Thoracic aorta (tissue), 2 donors: ENCODE data around the gene CEP55. TPM values are rescaled to one million over a fixed set of nuclear protein-coding genes. Genes with fewer than 3 reads are reported as not detected.

Experiments used
- ATAC-seq: fragments of 150-250 bp; one replicate; pipeline ENCODE4 v1.8.0; 2017; ENCODE audit warnings: low read depth; ENCODE audit not compliant: insufficient number of reproducible peaks, low FRiP score
- DNase-seq: peaks from one replicate; pipeline ENCODE4 v3.0.0-alpha.2; 2020; ENCODE audit warnings: low spot score
- H3K27ac ChIP-seq, 2 donors: fragments of 200-600 bp; sonication (generic); 1 replicate in 1 of 2; 2 replicates in 1 of 2; pipeline ENCODE4 v1.5.1; 2016; ENCODE audit warnings: mild to moderate bottlenecking in 2 of 2, moderate library complexity in 2 of 2
- H3K27me3 ChIP-seq: fragments of 200-600 bp; sonication (generic); replicated peaks from 2 replicates; pipeline ENCODE4 v1.6.0; 2016; ENCODE audit warnings: mild to moderate bottlenecking; ENCODE audit not compliant: insufficient read depth
- H3K36me3 ChIP-seq: fragments of 200-600 bp; sonication (generic); one replicate; pipeline ENCODE4 v1.5.1; 2016
- H3K4me1 ChIP-seq, 2 donors: fragments of 200-600 bp; sonication (generic); 1 replicate in 1 of 2; 2 replicates in 1 of 2; pipeline versions ENCODE4 v1.5.1 to v1.6.0; 2016; ENCODE audit warnings: low read depth in 2 of 2, mild to moderate bottlenecking in 1 of 2; ENCODE audit not compliant: control insufficient read depth in 1 of 2
- H3K4me3 ChIP-seq: fragments of 200-600 bp; sonication (generic); 2 replicates; pipeline ENCODE4 v1.5.1; 2016; ENCODE audit warnings: mild to moderate bottlenecking
- H3K9me3 ChIP-seq: fragments of 200-600 bp; sonication (generic); 2 replicates; pipeline ENCODE4 v1.5.1; 2016
- total RNA-seq, 2 donors: library from RNA; depleted of rRNA; stranded (reverse); fragments of >200 nt; gene quantifications; one replicate each; pipeline versions ENCODE4 v1.1.0 to v1.2.3, GENCODE V29; 2016
- TF ChIP-seq, protein P1 (sequence below): fragments of 200-600 bp; sonication (generic); IDR thresholded peaks from one replicate; pipeline ENCODE4 v1.5.1; 2019; ENCODE audit warnings: antibody characterized with exemption

Gene CEP55
- total RNA-seq, 2 donors from 2014 or later = 5.1 TPM; not detected in 1

DNA sequence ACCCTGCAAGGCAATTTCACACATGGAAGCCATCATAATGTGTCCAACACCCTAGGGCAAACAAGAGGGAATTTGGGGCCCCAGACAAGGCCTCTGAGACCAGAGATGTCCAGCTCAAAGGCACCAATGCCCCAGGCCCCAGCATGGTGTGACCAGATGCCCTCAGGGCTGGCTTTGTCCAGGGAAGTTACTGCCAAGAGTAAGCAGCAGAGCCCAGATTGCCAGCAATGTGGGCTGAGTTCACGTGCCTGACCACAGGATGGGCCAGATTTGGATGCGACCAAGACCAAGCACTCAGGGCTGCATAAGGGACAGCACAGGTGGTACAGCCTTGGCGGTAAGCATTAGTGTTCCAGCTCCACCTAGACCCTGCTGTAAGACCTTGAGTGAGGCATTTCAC, 27.0 kb upstream of the CEP55 start:
- ATAC-seq = no peak

DNA sequence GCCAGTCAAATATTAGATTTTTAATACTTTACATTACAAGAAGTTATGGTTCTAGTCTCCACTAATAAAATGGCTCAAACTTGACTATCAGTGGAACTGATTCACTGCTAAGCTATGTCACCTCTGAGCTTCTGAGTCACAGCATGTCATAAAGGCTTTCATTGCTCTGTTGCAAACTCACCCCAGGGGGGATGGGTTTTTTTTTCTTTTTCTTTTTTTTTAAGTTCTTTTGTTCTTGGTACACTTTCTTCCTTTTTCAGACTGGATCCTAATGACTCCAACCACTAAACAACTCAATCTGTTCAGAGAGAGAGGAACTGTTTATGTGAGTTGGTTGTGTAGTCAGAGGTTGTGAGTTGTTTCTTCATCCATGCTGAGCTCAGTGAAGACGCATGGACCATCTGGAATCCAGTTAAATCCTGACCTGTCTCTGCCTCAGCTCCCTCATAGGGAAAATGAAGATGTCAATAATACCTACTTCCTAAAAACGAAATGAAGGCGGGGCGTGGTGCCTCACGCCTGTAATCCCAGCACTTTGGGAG, 25.2 kb upstream of the CEP55 start:
- Histone ChIP-seq H3K4me1 (peaks cover 46 to 90% of the 10 kb centered on the region in 2 donors), H3K4me3 (no peak overlapping the region), H3K27me3 (no peaks in the 10 kb centered on the region), H3K27ac (peak overlapping the region; percentile 64 to 65), H3K9me3 (no peaks in the 10 kb centered on the region), H3K36me3 (no peaks in the 10 kb centered on the region)
- TF ChIP-seq, protein P1, sequence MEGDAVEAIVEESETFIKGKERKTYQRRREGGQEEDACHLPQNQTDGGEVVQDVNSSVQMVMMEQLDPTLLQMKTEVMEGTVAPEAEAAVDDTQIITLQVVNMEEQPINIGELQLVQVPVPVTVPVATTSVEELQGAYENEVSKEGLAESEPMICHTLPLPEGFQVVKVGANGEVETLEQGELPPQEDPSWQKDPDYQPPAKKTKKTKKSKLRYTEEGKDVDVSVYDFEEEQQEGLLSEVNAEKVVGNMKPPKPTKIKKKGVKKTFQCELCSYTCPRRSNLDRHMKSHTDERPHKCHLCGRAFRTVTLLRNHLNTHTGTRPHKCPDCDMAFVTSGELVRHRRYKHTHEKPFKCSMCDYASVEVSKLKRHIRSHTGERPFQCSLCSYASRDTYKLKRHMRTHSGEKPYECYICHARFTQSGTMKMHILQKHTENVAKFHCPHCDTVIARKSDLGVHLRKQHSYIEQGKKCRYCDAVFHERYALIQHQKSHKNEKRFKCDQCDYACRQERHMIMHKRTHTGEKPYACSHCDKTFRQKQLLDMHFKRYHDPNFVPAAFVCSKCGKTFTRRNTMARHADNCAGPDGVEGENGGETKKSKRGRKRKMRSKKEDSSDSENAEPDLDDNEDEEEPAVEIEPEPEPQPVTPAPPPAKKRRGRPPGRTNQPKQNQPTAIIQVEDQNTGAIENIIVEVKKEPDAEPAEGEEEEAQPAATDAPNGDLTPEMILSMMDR = no peak
- no peak for DNase-seq
- peak; percentile 68 for ATAC-seq

More for the DNA sequence above, 27.0 kb upstream of the CEP55 start:
- peak overlapping the region; percentile 64 to 65 for H3K27ac ChIP-seq
- H3K36me3 ChIP-seq = no peaks in the 10 kb centered on the region
- H3K27me3 ChIP-seq = no peaks in the 10 kb centered on the region
- no peaks in the 10 kb centered on the region for H3K9me3 ChIP-seq
- H3K4me1 ChIP-seq = peaks cover 59 to 89% of the 10 kb centered on the region in 2 donors
- no peak overlapping the region for H3K4me3 ChIP-seq
- no peak for DNase-seq
- TF ChIP-seq, protein P1 = no peak

DNA sequence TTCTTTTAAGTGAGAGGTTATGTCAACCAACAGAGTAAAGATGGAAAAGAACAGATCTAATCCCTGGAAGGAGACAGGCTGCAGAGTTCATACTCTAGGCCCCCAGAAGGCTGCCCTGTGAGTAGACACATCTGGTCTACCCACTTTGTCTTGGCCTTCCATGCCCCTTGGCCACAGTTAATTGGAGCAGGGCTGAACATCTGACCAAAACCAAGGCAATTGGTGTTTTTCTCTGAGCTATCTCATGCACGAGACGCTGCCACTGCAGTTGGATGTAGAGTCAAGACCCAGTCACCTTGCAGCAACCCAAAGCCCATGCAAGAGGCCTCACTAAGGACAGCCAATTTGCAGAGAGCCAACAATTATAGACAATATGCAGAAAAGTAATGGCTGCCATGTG, 23.3 kb upstream of the CEP55 start:
- DNase-seq = no peak
- Histone ChIP-seq H3K9me3 (no peaks in the 10 kb centered on the region), H3K4me3 (no peak overlapping the region), H3K36me3 (no peaks in the 10 kb centered on the region), H3K4me1 (peaks cover 38 to 91% of the 10 kb centered on the region in 2 donors), H3K27me3 (no peaks in the 10 kb centered on the region), H3K27ac (peak overlapping the region in 1 of 2 donors; percentile 30)
- TF ChIP-seq, protein P1 = no peak
- ATAC-seq = no peak

DNA sequence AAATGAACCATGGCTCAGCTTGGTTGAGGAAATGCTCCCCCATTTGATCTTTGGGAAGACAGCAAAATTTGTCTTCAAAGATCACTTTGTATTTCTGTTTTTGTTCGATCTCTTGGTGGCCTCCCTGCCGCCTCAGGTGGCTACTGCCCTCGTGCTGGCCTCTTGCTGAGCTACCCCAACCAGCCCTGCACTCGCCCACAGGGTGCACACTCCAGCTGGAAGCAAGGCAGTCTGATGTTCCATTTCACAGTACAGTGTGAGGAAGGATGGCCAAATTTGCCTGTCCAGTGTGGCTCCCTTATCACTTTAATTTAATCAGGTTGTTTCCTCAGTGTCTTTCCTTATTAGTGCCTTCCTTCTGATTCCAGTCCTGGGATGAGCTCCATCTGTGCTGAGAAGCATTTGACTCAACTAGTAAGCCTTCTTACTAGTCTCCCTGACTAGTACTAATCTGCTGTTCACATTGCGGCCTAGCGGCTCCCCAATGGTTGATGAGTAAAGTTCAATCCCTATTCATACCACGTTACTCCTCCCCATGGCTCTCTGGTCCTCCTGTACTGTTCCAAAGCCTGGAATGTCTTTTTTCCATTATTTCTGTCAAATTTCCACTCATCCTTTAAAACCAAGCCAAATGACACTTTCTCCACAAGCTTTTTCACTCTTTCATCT, 22.5 kb upstream of the CEP55 start:
- no peaks in the 10 kb centered on the region for H3K9me3 ChIP-seq
- peak overlapping the region; percentile 25 to 30 for H3K27ac ChIP-seq
- DNase-seq = no peak

DNA sequence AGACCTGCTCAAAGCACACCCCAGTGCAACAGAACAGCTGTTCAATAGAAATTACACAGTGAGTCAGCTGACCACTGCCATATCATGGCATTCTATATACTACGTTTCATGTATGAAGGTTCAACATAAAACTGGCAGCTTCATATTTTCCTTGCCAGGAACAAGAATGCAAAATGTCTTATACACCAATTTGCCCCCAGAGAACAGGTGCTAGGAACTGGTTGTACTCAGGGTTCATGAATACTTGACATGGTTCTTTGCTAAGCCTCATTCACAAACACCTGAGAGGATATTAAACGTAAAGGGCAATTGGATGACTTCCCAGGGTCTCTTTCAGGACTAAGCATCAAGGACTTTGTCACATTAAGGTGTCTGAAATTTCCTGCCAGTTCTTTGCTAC, 21.2 kb upstream of the CEP55 start:
- H3K36me3 ChIP-seq = no peaks in the 10 kb centered on the region
- H3K9me3 ChIP-seq = no peaks in the 10 kb centered on the region
- no peak for DNase-seq
- no peak for ATAC-seq
- H3K27me3 ChIP-seq = no peaks in the 10 kb centered on the region
- H3K27ac ChIP-seq = no peak overlapping the region
- no peak overlapping the region for H3K4me3 ChIP-seq
- TF ChIP-seq, protein P1 = no peak
- peaks cover 30 to 91% of the 10 kb centered on the region in 2 donors for H3K4me1 ChIP-seq

More for the DNA sequence above, 22.5 kb upstream of the CEP55 start:
- H3K4me1 ChIP-seq = peaks cover 33 to 91% of the 10 kb centered on the region in 2 donors
- H3K27me3 ChIP-seq = no peaks in the 10 kb centered on the region
- no peak overlapping the region for H3K4me3 ChIP-seq
- ATAC-seq = no peak
- TF ChIP-seq, protein P1 = no peak
- no peaks in the 10 kb centered on the region for H3K36me3 ChIP-seq
